ENCODE results near the gene PDK2.
"Not testable (repeated sequence)": the region's sequence is repeated elsewhere in the genome, so short reads cannot be mapped to it uniquely, and the experiment has no call there.

PDK2 gene

DNA sequence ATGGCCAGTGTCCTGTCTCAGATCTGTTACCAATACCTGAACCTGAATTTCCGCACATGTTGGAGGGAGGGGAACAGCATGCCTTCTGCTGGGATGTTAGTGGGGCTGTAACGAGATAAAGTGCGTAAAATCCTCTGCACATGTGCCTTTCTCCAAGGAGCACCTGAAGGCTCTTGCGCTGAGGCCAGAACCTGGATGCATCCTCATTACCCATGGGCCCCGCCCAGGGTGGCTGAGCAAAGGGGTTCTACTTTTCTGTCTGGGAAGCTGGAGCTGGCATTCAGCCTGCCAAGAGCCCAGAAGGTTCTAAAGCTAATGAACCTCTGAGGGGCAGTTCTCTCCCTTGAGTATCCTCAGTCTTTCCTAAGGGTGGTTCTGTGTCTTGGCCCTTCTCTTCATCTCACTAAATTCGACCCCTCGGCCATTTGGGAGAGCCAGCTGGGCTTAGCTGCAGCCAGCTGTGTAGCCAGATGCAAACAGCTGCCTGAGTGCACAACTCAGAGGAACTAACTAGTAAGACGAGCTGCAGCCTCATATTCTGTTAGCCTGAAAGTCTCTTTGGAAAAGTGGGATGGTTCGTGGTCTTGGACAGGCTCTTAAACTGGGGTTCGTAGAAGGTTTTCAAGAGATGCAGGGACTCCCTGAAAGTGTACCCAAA, 36.7 kb upstream of the PDK2 start:
- DNase-seq (ENCODE audit: low read depth) = no peak

GRCh38 chr17:50059256-50059655, 35.9 kb upstream of the PDK2 start:
- DNase-seq (ENCODE audit: low read depth) = no peak

GRCh38 chr17:50059759-50060273, 35.3 kb upstream of the PDK2 start:
- DNase-seq (ENCODE audit: low read depth) = no peak

DNA sequence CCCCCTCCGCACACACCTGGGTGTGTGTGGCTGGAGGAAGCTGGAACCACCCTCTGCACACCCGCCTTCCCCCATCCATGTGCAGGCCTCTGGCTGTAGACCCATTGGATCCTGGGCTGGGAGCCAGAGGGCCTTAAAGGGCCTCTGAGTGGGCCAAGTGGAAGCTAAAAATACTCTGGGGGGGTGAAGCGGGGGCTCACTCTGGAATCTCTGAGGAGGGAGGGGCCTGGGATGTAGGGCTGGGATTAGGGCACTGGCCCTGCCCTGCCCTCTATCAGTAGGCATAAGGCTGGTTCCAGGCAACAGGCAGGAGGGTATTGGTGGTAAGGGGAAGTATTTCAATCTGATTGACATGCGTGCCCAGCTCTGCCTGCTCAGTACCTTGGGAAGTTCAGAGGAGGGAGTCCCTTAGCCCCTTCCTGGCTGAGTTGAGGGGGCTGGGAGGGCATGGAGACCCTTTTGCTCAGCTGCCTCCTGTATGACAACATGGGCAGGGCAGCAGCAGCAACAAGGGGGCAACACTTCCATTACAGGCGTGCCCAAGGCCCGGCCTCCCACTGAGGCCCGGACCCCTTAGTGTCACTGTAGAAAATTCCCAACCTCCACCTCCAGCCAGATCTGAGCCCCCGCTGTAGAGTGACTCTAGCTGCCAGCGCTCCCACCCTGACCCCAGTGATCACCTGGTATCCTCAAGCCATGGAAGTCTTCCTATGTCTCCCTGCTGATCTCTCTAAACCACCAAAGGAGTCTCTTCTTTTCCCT, 34.0 kb upstream of the PDK2 start:
- no peak for DNase-seq (ENCODE audit: low read depth)

DNA sequence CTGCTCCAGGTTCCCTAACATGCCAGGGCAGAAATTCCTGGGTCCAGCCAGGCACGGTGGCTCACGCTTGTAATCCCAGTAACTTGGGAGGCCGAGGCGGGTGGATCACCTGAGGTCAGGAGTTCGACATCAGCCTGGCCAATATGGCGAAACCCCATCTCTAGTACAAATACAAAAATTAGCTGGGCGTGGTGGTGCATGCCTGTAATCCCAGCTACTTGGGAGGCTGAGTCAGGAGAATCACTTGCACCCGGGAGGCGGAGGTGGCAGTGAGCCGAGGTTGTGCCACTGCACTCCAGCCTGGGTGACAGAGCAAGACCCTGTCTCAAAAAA, 33.5 kb upstream of the PDK2 start:
- DNase-seq (ENCODE audit: low read depth) = not testable (repeated sequence)

DNA sequence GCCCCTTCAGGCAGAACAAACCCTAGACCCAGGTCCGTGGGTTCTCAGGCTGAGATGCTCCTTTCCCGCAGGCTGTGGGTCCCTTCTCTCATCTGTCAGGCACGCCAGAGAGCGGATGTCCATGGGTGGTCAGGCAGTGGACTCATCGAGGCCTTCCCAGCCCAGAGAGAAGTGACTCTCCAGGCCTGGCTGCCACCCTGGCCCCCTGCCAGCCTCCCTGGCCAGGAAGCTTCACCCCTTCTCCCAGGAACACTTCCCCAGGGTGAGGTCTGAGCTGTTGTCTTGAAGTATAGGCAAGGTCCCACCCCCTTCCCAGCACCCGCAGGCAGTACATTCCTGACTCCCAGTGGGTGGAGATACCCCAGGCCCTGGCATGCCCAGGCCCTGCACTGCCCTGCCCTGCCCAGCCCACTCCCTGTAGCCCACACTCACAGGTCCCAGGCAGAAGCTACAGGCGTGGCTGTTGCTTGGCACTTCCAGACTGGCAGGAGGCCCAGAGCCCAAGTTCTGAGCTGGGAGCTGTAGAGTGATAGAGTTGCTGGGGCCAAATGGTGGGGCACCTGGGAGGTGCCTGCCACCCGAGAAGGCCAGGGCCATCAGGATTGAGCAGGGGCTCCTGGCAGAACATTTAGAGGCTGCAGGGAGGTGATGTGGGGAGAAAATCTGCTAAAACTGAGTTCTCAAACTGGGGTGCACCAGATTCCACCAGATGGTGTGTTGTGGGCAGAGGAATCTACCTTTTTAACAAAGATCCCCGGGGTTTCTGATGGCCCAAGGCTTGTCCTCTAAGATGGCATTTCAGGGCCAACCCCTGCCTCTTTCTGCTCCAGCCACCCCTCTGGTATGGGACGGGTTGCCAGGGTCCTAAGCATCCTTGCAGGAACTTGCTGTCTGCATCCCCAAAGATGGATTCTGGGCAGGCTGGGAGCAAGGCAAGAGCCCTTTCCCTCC, 32.6 kb upstream of the PDK2 start:
- DNase-seq (ENCODE audit: low read depth) = no peak

DNA sequence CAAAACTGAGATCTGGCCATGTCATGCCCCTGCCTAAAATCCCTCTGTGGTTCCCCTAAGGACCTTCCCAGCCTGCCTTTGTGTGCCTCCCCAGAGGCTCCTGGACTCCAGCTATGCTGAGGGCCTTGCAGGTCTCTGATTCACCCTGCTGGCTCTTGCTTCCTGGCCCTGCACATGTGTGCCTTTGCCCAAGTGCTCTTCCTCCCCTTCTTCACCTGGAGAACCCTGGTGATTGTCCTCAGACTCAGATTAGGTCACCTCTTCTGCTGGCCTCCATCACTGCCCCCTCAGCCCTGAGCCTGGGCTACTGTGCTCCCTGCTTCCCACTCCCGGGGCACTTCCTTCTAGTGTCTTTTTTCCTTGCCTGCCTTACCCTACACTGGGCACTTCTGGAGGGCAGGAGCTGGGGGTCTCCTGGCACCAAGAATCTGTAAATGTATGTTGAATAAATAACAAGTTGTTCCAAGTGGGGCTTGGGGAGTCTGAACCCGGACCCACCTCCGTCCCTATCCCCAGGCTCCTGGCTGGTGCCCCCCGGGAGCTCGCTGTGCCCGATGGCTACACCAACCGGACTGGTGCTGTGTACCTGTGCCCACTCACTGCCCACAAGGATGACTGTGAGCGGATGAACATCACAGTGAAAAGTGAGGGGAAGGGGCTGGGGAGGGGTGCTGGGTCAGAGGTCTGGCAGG, 31.4 kb upstream of the PDK2 start:
- no peak for DNase-seq (ENCODE audit: low read depth)

- DNase-seq (ENCODE audit: low read depth) = no peak
These were observed 30.7 kb upstream of the PDK2 start for GRCh38 chr17:50064253-50065001.

GRCh38 chr17:50065056-50065455, 30.1 kb upstream of the PDK2 start:
- DNase-seq (ENCODE audit: low read depth) = no peak

DNA sequence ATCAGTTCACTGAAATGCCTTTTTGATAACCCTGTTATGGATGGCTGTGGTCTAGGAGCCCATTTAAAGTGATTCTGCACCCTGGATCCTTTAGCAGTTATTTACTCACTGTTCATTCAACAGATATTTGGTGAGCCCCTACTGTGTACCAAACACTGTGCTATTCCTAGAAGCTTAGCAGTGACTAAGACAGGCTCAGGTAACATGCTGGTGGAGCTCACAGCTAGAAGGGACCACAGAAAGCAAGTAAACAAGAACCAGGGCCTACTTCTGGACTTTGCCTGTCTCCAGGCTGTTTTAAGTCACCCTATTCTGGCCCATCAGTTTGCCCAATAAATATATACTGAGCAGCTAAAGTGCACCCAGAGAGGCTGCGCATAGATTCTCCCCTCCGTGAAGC, 28.2 kb upstream of the PDK2 start:
- DNase-seq (ENCODE audit: low read depth) = no peak

DNA sequence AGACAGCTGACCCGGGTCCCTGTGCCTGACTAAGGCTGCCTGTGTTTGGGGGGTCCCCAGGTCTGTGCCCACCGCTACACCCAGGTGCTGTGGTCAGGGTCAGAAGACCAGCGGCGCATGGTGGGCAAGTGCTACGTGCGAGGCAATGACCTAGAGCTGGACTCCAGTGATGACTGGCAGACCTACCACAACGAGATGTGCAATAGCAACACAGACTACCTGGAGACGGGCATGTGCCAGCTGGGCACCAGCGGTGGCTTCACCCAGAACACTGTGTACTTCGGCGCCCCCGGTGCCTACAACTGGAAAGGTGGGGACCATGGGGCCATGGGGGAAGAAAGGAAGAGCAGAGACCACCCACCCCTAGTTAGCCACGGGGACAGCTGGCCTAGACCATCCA, 27.2 kb upstream of the PDK2 start:
- DNase-seq (ENCODE audit: low read depth) = no peak

DNA sequence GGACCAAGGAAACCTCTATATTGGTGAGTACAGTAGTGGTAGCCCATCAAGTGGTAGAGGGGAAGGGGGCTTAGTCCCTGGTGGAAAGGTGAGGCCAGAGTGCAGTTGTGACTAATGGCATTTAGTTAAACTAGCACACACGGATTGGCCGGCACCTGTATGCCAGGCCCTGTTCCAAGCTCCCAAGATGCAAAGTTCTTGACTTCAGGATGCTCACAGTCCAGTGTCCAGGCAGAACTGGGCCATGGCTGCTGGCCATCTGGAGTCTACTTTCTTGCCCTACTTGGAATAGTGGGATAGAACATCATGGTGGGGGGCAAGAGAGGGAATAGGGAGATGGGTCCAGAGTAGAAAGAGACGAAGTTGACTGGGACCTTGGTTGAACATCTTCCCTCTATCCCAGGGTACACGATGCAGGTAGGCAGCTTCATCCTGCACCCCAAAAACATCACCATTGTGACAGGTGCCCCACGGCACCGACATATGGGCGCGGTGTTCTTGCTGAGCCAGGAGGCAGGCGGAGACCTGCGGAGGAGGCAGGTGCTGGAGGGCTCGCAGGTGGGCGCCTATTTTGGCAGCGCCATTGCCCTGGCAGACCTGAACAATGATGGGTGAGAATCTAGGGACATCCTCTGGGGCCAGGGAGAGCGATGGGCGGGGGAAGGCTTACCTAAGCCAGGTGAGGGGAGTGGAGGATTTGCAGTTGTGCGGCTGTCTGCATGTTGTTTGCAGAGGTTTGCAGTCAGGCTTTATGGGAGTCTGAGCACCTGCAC, 24.1 kb upstream of the PDK2 start:
- DNase-seq (ENCODE audit: low read depth) = no peak

DNA sequence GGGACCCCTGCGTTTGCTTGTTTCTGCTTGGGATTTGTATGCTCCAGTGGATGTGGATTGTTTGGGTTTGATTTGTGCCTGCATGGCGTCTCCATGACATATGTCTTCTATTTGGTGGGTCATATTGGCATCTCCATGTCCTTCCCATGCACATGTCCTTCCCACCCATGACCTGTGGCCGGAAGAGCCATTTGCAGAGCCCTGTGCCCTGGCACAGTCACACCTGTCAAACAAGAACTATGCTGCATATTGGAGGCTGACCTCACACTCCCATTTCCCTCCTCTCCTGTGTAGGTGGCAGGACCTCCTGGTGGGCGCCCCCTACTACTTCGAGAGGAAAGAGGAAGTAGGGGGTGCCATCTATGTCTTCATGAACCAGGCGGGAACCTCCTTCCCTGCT, 23.5 kb upstream of the PDK2 start:
- DNase-seq (ENCODE audit: low read depth) = no peak

GRCh38 chr17:50072130-50072529, 23.0 kb upstream of the PDK2 start:
- no peak for DNase-seq (ENCODE audit: low read depth)

DNA sequence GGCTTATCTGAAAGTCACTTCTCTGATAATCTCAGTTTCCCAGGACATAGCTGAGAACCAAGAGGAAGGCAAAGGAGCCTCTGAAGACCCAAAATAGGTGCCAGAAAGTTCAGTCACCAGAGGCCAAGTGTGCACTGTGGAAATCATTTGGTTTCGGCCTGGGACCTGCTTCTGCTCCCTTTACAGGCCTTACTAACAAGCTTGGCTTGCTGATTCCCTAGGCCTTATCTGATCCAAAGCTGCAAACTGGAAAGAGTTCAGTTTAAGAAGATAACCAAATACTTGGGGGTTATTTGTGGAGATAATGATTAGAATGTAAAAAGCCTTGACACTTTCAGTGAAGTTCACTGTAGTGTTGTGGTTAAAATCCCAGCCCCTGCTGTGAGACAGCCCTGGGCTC, 22.2 kb upstream of the PDK2 start:
- DNase-seq (ENCODE audit: low read depth) = no peak

DNA sequence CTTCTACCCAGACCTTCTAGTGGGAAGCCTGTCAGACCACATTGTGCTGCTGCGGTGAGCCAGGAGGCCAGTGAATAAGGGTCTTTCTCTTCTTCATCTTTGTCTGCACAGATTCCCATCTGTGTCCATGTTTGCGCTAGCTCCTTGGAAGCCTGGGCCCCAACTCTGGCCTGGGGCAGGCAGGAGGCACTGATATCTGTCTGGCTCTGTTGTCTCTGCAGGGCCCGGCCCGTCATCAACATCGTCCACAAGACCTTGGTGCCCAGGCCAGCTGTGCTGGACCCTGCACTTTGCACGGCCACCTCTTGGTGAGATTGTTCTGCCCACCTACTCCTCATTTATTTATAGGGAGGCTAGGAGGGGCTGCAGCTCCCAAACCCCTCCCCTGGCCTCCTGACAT, 20.9 kb upstream of the PDK2 start:
- no peak for DNase-seq (ENCODE audit: low read depth)

DNA sequence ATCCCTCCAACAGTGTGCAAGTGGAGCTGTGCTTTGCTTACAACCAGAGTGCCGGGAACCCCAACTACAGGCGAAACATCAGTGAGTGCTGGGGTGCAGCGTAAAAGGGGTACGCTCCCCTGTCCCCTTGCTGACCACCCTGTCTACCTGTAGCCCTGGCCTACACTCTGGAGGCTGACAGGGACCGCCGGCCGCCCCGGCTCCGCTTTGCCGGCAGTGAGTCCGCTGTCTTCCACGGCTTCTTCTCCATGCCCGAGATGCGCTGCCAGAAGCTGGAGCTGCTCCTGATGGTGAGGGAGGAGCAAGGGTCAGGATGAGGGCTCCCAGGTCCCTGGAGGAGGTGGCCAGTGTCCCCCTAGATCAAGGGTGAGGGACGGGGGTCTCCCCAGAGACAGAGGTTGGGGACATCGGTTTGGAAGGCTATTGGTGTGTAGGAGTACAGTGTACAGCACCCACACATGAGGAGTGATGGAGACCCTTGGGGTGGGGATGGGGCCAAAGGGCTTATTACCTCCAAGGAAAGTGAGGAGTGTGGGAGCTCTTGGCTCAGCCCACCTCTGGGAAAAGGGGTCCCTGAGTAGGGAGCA, 19.6 kb upstream of the PDK2 start:
- DNase-seq (ENCODE audit: low read depth) = no peak

GRCh38 chr17:50076221-50076590, 18.9 kb upstream of the PDK2 start:
- no peak for DNase-seq (ENCODE audit: low read depth)

DNA sequence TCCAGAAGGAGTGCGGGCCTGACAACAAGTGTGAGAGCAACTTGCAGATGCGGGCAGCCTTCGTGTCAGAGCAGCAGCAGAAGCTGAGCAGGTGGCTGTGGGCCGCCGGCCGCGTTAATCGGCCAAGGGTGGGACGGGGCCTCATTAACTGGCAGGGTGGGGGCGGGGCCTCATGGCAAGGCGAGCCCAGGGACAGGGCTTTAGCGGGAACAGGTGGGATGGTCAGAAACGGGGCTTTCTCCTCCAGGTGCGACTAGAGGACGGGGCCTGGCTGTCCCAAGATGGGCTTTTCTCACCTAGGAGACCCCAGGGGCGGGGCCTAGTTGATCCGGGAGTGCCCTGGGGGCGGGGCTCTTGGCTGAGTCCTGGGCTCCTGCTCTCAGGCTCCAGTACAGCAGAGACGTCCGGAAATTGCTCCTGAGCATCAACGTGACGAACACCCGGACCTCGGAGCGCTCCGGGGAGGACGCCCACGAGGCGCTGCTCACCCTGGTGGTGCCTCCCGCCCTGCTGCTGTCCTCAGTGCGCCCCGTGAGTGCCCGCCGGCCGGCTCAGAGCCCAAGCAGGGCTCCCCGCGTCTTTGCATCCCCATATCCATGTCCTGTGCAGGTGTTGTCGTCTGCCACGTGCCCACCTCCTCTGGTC, 18.4 kb upstream of the PDK2 start:
- no peak for DNase-seq (ENCODE audit: low read depth)

DNA sequence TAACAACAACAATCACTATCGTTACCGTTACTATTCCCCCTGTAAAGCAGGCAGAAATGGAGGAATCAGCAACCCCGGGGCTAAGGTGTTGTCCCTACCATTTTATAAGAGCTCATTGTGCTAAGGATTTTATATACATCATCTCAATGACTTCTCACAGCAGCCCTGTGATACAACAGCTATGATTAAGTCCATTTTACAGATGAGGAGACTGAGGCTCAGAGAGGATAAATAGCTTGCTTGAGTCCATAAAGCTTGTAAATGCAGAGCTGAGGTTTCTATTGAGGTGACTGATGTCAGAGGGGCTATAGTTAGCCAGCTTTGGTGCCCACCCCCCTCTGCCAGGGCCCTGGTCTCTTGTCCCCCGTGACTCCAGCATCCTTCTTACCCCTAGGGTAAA, 16.7 kb upstream of the PDK2 start:
- DNase-seq (ENCODE audit: low read depth) = no peak
